IPS-NIHi11 (cell line): ENCODE data around the gene SDR42E1.
A peak's percentile ranks its signal among the peaks of the same experiment; 100 is the strongest.

Source experiments
- DNase-seq: peaks from one replicate; pipeline ENCODE4 v3.0.0; 2012; ENCODE audit warnings: mixed read lengths, low spot score

The SDR42E1 gene

DNA sequence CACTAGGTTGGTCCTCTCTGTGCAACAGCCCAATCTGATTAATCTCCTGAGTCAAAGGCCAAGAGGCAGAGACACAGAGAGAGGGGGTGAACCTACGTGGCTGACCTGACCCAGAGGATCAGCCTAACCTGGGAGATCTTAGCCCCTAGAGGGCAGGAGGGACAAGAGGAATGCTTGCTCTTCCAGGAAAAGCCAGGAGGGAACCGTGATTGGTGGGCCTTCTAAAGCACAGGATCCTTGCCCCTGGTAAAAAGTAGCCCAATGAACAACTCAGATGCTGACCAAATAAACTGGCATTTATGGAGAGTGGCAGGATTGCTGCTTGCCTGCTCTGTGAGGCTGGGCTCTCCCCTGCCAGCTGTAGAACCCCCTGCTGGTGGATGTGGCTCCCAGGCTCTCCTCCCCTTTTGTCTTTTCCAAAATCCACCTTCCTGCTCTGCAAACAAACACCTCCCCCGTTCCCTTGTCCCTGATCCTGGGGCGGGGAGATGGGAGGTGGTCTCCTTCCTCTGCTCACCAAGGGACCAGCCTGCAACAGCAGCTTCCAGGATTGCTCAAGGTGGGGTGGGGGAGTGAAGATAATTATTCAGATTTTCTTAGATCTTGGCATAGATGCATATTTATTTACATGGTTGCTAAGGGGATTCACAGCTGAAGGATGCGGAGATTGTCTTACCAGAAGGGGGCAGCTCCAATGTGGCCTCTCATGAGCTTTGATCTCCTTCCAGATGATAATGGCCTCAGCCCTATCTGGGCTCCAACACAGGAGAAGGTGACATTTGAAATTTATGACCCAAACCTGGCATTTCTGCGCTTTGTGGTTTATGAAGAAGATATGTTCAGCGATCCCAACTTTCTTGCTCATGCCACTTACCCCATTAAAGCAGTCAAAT is 71.9 kb downstream of the SDR42E1 start:
- DNase-seq, result peak; percentile 58
